GM10266 (cell line): Measurements from ENCODE around the gene HPCA.

Source experiments
- DNase-seq: peaks from one replicate; pipeline ENCODE4 v3.0.0; 2012; ENCODE audit errors: extremely low spot score
- TF ChIP-seq, protein P1 (sequence below): IDR thresholded peaks from 2 replicates; pipeline ENCODE4 v1.5.1; 2012; ENCODE audit warnings: mild to moderate bottlenecking, low read depth; ENCODE audit not compliant: control insufficient read depth, insufficient read depth; ENCODE audit errors: missing control alignments

HPCA gene

GRCh38 chr1:32877211-32878110, 8.8 kb upstream of the HPCA start:
- TF ChIP-seq, protein P1, sequence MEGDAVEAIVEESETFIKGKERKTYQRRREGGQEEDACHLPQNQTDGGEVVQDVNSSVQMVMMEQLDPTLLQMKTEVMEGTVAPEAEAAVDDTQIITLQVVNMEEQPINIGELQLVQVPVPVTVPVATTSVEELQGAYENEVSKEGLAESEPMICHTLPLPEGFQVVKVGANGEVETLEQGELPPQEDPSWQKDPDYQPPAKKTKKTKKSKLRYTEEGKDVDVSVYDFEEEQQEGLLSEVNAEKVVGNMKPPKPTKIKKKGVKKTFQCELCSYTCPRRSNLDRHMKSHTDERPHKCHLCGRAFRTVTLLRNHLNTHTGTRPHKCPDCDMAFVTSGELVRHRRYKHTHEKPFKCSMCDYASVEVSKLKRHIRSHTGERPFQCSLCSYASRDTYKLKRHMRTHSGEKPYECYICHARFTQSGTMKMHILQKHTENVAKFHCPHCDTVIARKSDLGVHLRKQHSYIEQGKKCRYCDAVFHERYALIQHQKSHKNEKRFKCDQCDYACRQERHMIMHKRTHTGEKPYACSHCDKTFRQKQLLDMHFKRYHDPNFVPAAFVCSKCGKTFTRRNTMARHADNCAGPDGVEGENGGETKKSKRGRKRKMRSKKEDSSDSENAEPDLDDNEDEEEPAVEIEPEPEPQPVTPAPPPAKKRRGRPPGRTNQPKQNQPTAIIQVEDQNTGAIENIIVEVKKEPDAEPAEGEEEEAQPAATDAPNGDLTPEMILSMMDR = no peak
- DNase-seq = no peak

DNA sequence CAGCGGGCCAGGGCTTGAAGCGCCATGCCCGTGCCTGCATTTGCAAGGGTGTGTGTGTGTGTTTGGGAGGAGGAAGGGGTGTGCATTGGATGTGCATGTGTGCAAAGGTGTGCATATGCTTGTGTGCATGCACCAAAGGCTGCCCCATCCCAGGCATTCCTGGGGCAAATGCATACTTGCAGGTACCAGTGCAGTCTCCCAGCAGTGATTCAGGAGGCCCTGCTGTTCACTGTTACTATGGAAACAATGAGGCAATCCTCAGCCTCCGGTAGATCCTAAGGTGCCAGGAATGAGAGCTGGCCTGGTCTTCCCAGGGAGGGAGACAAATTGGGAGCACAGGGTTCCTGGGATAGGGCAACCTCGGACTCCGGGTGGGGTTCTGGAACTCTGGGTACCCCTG, 8.1 kb upstream of the HPCA start:
- no peak for DNase-seq
- TF ChIP-seq, protein P1 = no peak

DNA sequence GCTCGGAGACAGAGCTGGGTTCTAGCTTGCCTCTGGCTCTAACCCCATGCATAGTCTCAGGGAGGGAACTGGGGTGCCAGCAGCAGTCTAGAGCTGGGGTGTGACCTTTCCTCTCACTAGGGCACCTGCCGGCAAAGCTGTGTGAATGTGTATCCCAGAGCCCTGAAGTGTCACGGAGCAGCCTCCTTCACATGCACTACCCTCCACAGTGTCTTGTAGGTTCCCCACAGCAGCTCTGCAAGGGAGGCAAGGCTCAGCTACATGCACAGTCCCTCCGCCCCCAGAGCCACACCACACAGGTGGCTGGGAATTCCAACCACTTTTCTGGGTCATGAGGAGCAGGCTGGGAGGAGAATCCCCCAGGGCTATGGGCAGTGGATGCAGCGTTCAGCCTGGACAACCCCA, 7.7 kb upstream of the HPCA start:
- DNase-seq = no peak

GRCh38 chr1:32881291-32881690, 5.0 kb upstream of the HPCA start:
- DNase-seq = no peak

More for the DNA sequence above, 7.7 kb upstream of the HPCA start:
- TF ChIP-seq, protein P1 = no peak

GRCh38 chr1:32881871-32882850, 4.1 kb upstream of the HPCA start:
- DNase-seq = no peak

More at GRCh38 chr1:32881291-32881690, 5.0 kb upstream of the HPCA start:
- TF ChIP-seq, protein P1 = no peak

GRCh38 chr1:32883338-32884031, 2.8 kb upstream of the HPCA start:
- TF ChIP-seq, protein P1 = no peak

More at GRCh38 chr1:32881871-32882850, 4.1 kb upstream of the HPCA start:
- TF ChIP-seq, protein P1 = no peak

More at GRCh38 chr1:32883338-32884031, 2.8 kb upstream of the HPCA start:
- DNase-seq = no peak
